Neural progenitor cell (in vitro differentiated cells): ENCODE data around the gene C20orf204. TPM values are rescaled to one million over a fixed set of nuclear protein-coding genes. Genes with fewer than 3 reads are reported as not detected.

Experiments
- DNase-seq: peaks from one replicate; pipeline ENCODE4 v3.0.0-alpha.2; 2016; ENCODE audit warnings: low spot score
- H2AFZ ChIP-seq: fragments of 200-600 bp; sonication (generic); replicated peaks from 2 replicates; pipeline ENCODE4 v1.6.1; 2016; ENCODE audit warnings: antibody characterized with exemption
- H3F3A ChIP-seq: fragments of 200-600 bp; sonication (generic); 2 replicates; pipeline ENCODE4 v1.6.1; 2016; ENCODE audit warnings: antibody characterized with exemption, low read depth
- H3K27ac ChIP-seq: fragments of 200-600 bp; sonication (generic); 2 replicates; pipeline ENCODE4 v1.5.1; 2016; ENCODE audit warnings: mild to moderate bottlenecking
- H3K27me3 ChIP-seq: fragments of 200-600 bp; sonication (generic); 2 replicates; pipeline ENCODE4 v1.6.1; 2016; ENCODE audit warnings: mild to moderate bottlenecking, moderate library complexity
- H3K36me3 ChIP-seq: fragments of 200-600 bp; sonication (generic); 2 replicates; pipeline ENCODE4 v1.5.1; 2016
- H3K4me1 ChIP-seq: fragments of 200-600 bp; sonication (generic); 2 replicates; pipeline ENCODE4 v1.6.1; 2016; ENCODE audit warnings: mixed run types
- H3K4me2 ChIP-seq: fragments of 200-600 bp; sonication (generic); 2 replicates; pipeline ENCODE4 v1.6.1; 2016
- H3K4me3 ChIP-seq: fragments of 200-600 bp; sonication (generic); 2 replicates; pipeline ENCODE4 v1.5.1; 2016
- H3K79me2 ChIP-seq: fragments of 200-600 bp; sonication (generic); 2 replicates; pipeline ENCODE4 v1.6.1; 2016; ENCODE audit warnings: low read depth
- H3K9ac ChIP-seq: fragments of 200-600 bp; sonication (generic); 2 replicates; pipeline ENCODE4 v1.6.1; 2016
- H3K9me3 ChIP-seq: fragments of 200-600 bp; sonication (generic); 2 replicates; pipeline ENCODE4 v1.5.1; 2016; ENCODE audit warnings: low read depth
- H4K20me1 ChIP-seq: fragments of 200-600 bp; sonication (generic); 2 replicates; pipeline ENCODE4 v1.6.1; 2016; ENCODE audit warnings: low read depth
- H3K27ac Mint-ChIP-seq: 3 replicates; pipeline ENCODE4 v1.8.0; 2021; ENCODE audit warnings: mixed read lengths
- H3K27me3 Mint-ChIP-seq: 2 replicates; pipeline ENCODE4 v1.8.0; 2022; ENCODE audit warnings: low read depth, mild to moderate bottlenecking, inconsistent platforms, moderate library complexity, mixed read lengths; ENCODE audit not compliant: insufficient read depth
- H3K36me3 Mint-ChIP-seq: 3 replicates; pipeline ENCODE4 v1.8.0; 2021; ENCODE audit warnings: mixed read lengths
- H3K4me1 Mint-ChIP-seq: 3 replicates; pipeline ENCODE4 v1.8.0; 2021; ENCODE audit warnings: mixed read lengths
- H3K4me3 Mint-ChIP-seq: 3 replicates; pipeline ENCODE4 v1.8.0; 2021; ENCODE audit warnings: mild to moderate bottlenecking, moderate library complexity, mixed read lengths
- H3K9me3 Mint-ChIP-seq: 3 replicates; pipeline ENCODE4 v1.8.0; 2020; ENCODE audit warnings: mixed read lengths
- EZH2 ChIP-seq: fragments of 200-600 bp; sonication (generic); IDR thresholded peaks from 2 replicates; pipeline ENCODE4 v1.6.1; 2017; ENCODE audit warnings: antibody characterized with exemption, mild to moderate bottlenecking, moderate library complexity
- EZH2phosphoT487 ChIP-seq: fragments of 200-600 bp; sonication (generic); IDR thresholded peaks from 2 replicates; pipeline ENCODE4 v1.6.1; 2017; ENCODE audit warnings: antibody characterized with exemption
- total RNA-seq: library from RNA; depleted of rRNA; stranded (reverse); fragments of >200 nt; gene quantifications from 2 replicates; pipeline ENCODE4 v1.2.3, GENCODE V29; 2015; ENCODE audit warnings: low replicate concordance
- TF ChIP-seq, protein P1 (sequence below): fragments of 200-600 bp; sonication (generic); IDR thresholded peaks from 2 replicates; pipeline ENCODE4 v1.5.1; 2017; ENCODE audit warnings: antibody characterized with exemption, mild to moderate bottlenecking

C20orf204 gene
- total RNA-seq, 1 donor from 2014 or later: 0.04 TPM

DNA sequence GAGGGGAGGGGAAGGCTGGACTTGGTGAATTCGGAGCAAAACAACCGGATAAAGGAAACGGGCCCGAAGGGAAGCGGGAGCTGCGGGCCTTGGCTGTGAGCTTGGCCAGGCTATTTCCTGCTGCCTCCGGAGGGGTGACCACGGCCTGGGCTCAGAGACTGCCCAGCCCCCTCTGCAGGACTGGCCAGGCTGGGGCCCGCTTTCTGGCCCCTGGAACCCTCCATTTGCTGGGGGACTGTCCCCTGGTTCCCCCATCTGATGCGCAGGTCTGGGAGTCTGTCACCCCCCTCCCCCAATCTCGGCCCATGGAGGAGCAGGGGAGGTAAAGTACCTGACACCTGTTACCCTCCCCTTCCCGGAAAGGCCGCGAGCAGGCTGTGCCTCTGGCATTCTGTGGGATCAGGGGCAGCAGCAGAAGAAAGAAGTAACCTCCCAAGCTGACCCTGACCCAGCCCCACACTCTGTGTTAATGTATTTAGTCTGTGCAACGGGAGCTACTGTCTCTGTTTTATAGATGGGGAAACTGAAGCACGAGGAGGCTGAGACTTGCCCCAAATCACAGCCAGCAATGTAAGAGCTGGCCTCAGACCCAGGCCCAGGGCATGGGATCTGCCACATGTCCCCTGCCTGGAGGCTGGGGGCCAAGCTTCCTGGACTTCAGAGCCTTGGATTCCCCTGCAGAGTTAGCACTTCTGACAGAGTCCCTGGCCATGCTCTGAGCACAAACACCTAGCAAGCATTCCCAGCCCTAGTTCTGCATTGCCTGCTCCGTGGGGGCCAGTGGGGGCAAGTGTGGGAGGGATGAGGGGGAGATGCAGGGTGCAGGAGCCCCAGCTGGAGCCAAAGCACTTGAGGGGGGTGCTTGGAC lies 3.5 kb downstream of the C20orf204 start:
- Histone ChIP-seq H3K27me3 (peaks cover 84% of the 10 kb centered on the region), H3K4me3 (peak overlapping the region; percentile 60), H4K20me1 (peaks cover 47% of the 10 kb centered on the region), H3K79me2 (no peaks in the 10 kb centered on the region), H3K36me3 (no peaks in the 10 kb centered on the region), H3K4me2 (peak overlapping the region; percentile 88), H3K27ac (no peak overlapping the region), H3K4me1 (peaks cover 31% of the 10 kb centered on the region), H3F3A (peaks cover 24% of the 10 kb centered on the region), H3K9ac (no peak overlapping the region), H2AFZ (no peak overlapping the region), H3K9me3 (no peaks in the 10 kb centered on the region)
- TF ChIP-seq EZH2 (no peak), EZH2phosphoT487 (no peak)
- TF ChIP-seq, protein P1, sequence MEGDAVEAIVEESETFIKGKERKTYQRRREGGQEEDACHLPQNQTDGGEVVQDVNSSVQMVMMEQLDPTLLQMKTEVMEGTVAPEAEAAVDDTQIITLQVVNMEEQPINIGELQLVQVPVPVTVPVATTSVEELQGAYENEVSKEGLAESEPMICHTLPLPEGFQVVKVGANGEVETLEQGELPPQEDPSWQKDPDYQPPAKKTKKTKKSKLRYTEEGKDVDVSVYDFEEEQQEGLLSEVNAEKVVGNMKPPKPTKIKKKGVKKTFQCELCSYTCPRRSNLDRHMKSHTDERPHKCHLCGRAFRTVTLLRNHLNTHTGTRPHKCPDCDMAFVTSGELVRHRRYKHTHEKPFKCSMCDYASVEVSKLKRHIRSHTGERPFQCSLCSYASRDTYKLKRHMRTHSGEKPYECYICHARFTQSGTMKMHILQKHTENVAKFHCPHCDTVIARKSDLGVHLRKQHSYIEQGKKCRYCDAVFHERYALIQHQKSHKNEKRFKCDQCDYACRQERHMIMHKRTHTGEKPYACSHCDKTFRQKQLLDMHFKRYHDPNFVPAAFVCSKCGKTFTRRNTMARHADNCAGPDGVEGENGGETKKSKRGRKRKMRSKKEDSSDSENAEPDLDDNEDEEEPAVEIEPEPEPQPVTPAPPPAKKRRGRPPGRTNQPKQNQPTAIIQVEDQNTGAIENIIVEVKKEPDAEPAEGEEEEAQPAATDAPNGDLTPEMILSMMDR: no peak
- Mint-ChIP-seq H3K27me3 (peaks cover 55% of the 10 kb centered on the region), H3K4me3 (peak overlapping the region; percentile 81), H3K36me3 (peaks cover 3% of the 10 kb centered on the region), H3K9me3 (no peaks in the 10 kb centered on the region), H3K4me1 (peaks cover 21% of the 10 kb centered on the region), H3K27ac (no peak overlapping the region)
- DNase-seq: no peak

DNA sequence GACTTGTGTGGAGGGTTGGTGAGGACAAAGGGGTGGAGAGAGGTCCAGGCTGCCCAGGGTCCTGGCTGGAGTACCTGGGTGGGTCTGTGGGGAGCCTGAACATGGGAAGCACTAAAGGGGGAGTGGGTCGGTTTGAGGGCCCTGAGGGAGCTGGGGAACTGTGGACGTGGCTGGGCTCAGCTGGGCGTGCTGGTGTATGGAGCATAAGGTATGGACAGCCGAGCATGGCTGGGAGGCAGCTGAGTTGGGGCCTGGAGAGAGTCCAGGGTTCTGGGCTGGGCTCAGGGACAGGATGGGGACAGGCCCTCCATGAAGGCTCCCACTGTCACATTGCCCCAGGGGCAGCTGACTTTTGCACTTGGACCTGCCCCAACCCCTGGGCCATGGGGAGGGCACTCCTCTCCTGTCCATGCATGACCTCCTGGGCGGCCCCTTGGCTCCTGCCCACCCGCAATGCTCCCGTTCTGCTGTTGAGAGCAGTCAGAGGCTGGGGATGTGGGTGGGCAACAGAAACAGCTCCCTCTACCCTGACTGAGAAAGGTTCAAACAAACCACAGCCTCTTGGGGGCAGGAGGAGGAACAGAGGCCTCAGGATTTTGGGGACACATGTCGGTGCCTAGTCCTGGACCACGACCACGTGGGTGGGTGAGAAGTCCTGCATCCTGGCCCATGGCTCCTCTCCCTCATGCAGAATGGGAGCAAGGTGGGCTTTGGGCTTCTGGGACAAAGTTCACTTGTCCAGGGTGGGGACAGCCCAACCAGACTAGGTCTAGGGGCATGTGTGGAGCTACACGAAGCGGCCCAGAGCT lies 4.5 kb downstream of the C20orf204 start:
- H3K27ac Mint-ChIP-seq: no peak overlapping the region
- Histone ChIP-seq H3K4me2 (no peak overlapping the region), H3K27me3 (peaks cover 94% of the 10 kb centered on the region), H3K79me2 (no peaks in the 10 kb centered on the region), H2AFZ (no peak overlapping the region), H3K4me3 (no peak overlapping the region), H3K27ac (no peak overlapping the region), H3K9ac (no peak overlapping the region), H3K9me3 (no peaks in the 10 kb centered on the region), H4K20me1 (peaks cover 41% of the 10 kb centered on the region), H3K36me3 (no peaks in the 10 kb centered on the region), H3F3A (peaks cover 19% of the 10 kb centered on the region), H3K4me1 (peaks cover 33% of the 10 kb centered on the region)
- no peaks in the 10 kb centered on the region for H3K9me3 Mint-ChIP-seq
- no peaks in the 10 kb centered on the region for H3K36me3 Mint-ChIP-seq
- H3K4me3 Mint-ChIP-seq: peak overlapping the region; percentile 81
- H3K4me1 Mint-ChIP-seq: peaks cover 16% of the 10 kb centered on the region
- peaks cover 59% of the 10 kb centered on the region for H3K27me3 Mint-ChIP-seq
- TF ChIP-seq EZH2: no peak
- TF ChIP-seq EZH2phosphoT487: no peak
- TF ChIP-seq, protein P1: no peak
- DNase-seq: no peak

DNA sequence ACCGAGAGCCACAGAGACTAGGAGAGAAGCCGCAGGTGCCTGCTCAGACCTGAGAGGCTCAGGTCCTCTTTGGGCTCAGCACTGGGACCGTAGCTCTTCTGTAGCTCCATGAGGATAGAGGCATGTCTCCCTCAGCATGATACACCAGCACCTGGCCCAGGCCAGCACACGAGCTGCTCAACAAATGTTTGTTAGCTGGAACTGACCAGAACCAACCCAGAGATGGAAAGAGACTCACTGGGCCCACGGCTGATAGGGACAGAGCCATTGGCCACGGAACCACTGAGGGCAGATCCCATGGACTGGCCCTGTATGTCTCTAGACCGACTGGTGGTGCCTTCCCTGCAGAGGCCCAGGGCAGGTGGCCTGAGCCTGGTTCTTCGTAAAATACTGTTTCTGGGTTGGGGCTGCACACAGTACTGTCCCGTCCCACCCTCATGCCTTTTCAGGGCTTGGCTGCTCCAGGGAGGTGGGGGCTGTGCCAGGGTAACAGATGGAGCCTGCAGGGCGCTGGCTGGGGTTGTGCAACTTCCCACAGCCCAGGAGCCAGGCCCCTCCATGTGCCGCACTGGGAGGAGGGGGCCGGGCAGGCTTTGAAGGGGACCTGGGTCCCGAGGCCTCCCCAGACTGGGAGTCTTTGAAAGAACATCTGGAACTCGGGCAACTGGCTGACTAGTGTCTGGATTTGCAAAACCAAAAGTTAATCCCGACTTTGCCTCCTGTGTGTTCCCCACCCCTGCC lies 5.2 kb downstream of the C20orf204 start:
- no peaks in the 10 kb centered on the region for H3K36me3 Mint-ChIP-seq
- Histone ChIP-seq H3K27me3 (peaks cover 100% of the 10 kb centered on the region), H3K4me1 (peaks cover 26% of the 10 kb centered on the region), H3K9me3 (no peaks in the 10 kb centered on the region), H3K4me2 (no peak overlapping the region), H3K79me2 (no peaks in the 10 kb centered on the region), H3K9ac (no peak overlapping the region), H3K36me3 (no peaks in the 10 kb centered on the region), H2AFZ (no peak overlapping the region), H3F3A (peaks cover 15% of the 10 kb centered on the region), H3K4me3 (no peak overlapping the region), H3K27ac (no peak overlapping the region), H4K20me1 (peaks cover 33% of the 10 kb centered on the region)
- H3K27me3 Mint-ChIP-seq: peaks cover 66% of the 10 kb centered on the region
- DNase-seq: no peak
- no peaks in the 10 kb centered on the region for H3K9me3 Mint-ChIP-seq
- no peak overlapping the region for H3K27ac Mint-ChIP-seq
- no peak for TF ChIP-seq EZH2
- TF ChIP-seq, protein P1: no peak
- TF ChIP-seq EZH2phosphoT487: no peak
- peaks cover 16% of the 10 kb centered on the region for H3K4me1 Mint-ChIP-seq
- no peak overlapping the region for H3K4me3 Mint-ChIP-seq
